ENCODE results near the gene NLGN1. TPM values are rescaled to one million over a fixed set of nuclear protein-coding genes. Genes with fewer than 3 reads are reported as not detected.
"Not testable (repeated sequence)": the region's sequence is repeated elsewhere in the genome, so short reads cannot be mapped to it uniquely, and the experiment has no call there.

Gene NLGN1
- polyA plus RNA-seq, 2 of the 4 experiments (the other 2 are of a cell fraction): not detected

DNA sequence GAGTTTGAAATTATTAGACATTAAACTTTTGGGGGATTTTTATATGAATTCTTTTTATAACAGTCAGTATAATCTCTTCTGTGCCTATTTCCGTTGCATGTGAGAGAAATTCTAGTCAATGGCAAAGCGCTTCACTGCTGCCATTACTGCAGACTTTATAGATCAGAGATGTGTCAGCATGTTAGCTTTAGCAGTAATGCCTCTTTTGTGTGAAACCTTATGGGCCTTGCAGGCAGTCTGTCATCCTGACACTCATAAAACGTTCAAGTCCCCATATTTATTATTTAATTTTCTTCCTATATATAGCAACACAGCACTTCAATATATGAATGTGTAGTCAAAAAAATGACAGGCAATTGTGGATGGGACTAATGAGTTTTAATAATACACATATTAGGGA is 191.0 kb downstream of the NLGN1 start:
- POLR2A ChIA-PET: no interaction called here
- Histone ChIP-seq H3K4me3 (no peak overlapping the region), H3K27ac (no peak overlapping the region), H3K4me2 (no peak overlapping the region), H3K4me1 (no peaks in the 10 kb centered on the region), H3K9me3 (no peaks in the 10 kb centered on the region)
- FAIRE-seq (no peak), ATAC-seq (no peak), DNase-seq (ENCODE audit: low read depth in 1 of 2, low spot score in 1 of 2) (no peak)
- TF ChIP-seq, protein P1, sequence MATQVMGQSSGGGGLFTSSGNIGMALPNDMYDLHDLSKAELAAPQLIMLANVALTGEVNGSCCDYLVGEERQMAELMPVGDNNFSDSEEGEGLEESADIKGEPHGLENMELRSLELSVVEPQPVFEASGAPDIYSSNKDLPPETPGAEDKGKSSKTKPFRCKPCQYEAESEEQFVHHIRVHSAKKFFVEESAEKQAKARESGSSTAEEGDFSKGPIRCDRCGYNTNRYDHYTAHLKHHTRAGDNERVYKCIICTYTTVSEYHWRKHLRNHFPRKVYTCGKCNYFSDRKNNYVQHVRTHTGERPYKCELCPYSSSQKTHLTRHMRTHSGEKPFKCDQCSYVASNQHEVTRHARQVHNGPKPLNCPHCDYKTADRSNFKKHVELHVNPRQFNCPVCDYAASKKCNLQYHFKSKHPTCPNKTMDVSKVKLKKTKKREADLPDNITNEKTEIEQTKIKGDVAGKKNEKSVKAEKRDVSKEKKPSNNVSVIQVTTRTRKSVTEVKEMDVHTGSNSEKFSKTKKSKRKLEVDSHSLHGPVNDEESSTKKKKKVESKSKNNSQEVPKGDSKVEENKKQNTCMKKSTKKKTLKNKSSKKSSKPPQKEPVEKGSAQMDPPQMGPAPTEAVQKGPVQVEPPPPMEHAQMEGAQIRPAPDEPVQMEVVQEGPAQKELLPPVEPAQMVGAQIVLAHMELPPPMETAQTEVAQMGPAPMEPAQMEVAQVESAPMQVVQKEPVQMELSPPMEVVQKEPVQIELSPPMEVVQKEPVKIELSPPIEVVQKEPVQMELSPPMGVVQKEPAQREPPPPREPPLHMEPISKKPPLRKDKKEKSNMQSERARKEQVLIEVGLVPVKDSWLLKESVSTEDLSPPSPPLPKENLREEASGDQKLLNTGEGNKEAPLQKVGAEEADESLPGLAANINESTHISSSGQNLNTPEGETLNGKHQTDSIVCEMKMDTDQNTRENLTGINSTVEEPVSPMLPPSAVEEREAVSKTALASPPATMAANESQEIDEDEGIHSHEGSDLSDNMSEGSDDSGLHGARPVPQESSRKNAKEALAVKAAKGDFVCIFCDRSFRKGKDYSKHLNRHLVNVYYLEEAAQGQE (IDR thresholded peaks at IDR 0.05): no peak
- TF ChIP-seq CBX8 (IDR thresholded peaks at IDR 0.05): no peak
- no peak for TF ChIP-seq ZFP36 (IDR thresholded peaks at IDR 0.05; ENCODE audit: borderline replicate concordance, partially characterized antibody)
- TF ChIP-seq, protein P2, sequence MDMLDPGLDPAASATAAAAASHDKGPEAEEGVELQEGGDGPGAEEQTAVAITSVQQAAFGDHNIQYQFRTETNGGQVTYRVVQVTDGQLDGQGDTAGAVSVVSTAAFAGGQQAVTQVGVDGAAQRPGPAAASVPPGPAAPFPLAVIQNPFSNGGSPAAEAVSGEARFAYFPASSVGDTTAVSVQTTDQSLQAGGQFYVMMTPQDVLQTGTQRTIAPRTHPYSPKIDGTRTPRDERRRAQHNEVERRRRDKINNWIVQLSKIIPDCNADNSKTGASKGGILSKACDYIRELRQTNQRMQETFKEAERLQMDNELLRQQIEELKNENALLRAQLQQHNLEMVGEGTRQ (IDR thresholded peaks at IDR 0.05): no peak
- TF ChIP-seq JUN (IDR thresholded peaks at IDR 0.05): no peak
- no peak for TF ChIP-seq GATA3 (IDR thresholded peaks at IDR 0.05; ENCODE audit: borderline replicate concordance)
- CTCF ChIA-PET: no interaction called here
- 14% methylated on average over 3 of the region's 3 CpGs for WGBS (ENCODE audit: missing lambda C conversion rate)

DNA sequence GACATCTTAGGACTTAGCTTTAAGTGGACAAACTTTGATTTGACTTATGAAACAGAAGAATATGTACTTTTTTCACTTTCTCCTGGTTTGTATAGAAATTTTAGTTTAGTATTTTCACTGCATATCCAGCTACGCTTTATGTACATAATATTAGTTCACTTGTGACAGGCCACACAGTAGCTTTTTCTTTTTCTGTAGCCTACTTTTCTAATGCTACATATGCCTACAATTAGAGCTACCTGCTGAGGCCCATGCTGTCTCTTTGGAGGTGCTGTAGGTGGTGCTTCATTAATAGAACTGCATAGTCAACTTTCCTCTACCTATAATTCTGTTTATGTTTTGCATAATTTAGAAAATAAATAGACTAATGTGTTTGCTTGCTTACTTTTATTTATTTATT is 191.6 kb downstream of the NLGN1 start:
- CTCF ChIA-PET: no interaction called here
- Histone ChIP-seq H3K9me3 (no peaks in the 10 kb centered on the region), H3K4me3 (no peak overlapping the region), H3K4me1 (no peaks in the 10 kb centered on the region), H3K27ac (no peak overlapping the region), H3K4me2 (no peak overlapping the region)
- TF ChIP-seq FOXS1 (CRISPR knock-in tag; IDR thresholded peaks at IDR 0.05) (no peak), HOXB13 (CRISPR knock-in tag; IDR thresholded peaks at IDR 0.05; ENCODE audit: low read depth) (no peak), EP300 (IDR thresholded peaks at IDR 0.05) (no peak), CHD4 (IDR thresholded peaks at IDR 0.05; ENCODE audit: borderline replicate concordance) (no peak), FOSB (CRISPR knock-in tag; IDR thresholded peaks at IDR 0.05) (no peak), GATA3 (IDR thresholded peaks at IDR 0.05; ENCODE audit: borderline replicate concordance) (no peak), ZSCAN20 (CRISPR knock-in tag; IDR thresholded peaks at IDR 0.05) (no peak), EHF (CRISPR knock-in tag; IDR thresholded peaks at IDR 0.05) (no peak)
- TF ChIP-seq, protein P3, sequence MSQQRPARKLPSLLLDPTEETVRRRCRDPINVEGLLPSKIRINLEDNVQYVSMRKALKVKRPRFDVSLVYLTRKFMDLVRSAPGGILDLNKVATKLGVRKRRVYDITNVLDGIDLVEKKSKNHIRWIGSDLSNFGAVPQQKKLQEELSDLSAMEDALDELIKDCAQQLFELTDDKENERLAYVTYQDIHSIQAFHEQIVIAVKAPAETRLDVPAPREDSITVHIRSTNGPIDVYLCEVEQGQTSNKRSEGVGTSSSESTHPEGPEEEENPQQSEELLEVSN (IDR thresholded peaks at IDR 0.05; ENCODE audit: borderline replicate concordance, low read depth): no peak
- 38% methylated on average over 1 of the region's 1 CpG for WGBS (ENCODE audit: missing lambda C conversion rate)
- POLR2A ChIA-PET: no interaction called here
- FAIRE-seq: no peak
- DNase-seq (ENCODE audit: low read depth in 1 of 2, low spot score in 1 of 2): no peak
- ATAC-seq: no peak

DNA sequence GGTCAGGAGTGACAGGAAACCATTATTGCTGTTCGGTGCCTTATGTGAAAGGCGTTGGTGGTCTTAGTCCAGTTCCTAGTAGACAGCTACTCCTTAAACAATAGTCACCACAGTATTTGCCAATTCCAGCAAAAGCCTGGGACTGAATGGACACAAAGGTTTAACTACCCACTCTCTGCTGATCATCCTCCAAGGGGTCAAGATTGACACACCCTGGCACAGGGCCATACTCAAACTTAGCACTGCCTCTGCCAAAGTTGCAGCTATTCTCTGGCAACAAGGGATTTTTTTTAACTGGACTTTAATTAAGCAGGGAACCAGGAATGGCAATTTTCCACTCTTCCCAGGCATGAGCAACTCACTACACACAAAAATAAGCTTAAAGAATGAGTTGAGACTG is 193.9 kb downstream of the NLGN1 start:
- ATAC-seq (no peak), DNase-seq (ENCODE audit: low read depth in 1 of 2, low spot score in 1 of 2) (no peak), FAIRE-seq (no peak)
- Histone ChIP-seq H3K4me3 (no peak overlapping the region), H3K4me1 (no peaks in the 10 kb centered on the region), H3K4me2 (no peak overlapping the region), H3K9me3 (no peaks in the 10 kb centered on the region), H3K27ac (no peak overlapping the region)
- WGBS (ENCODE audit: missing lambda C conversion rate): 13% methylated on average over 2 of the region's 2 CpGs
- CTCF ChIA-PET: no interaction called here
- TF ChIP-seq NPAS2 (CRISPR knock-in tag; IDR thresholded peaks at IDR 0.05; ENCODE audit: borderline replicate concordance) (no peak), JUN (IDR thresholded peaks at IDR 0.05) (no peak), ESRRA (IDR thresholded peaks at IDR 0.05; ENCODE audit: borderline replicate concordance, low read length) (no peak), NR3C1 (IDR thresholded peaks at IDR 0.05) (no peak)
- TF ChIP-seq, protein P4, sequence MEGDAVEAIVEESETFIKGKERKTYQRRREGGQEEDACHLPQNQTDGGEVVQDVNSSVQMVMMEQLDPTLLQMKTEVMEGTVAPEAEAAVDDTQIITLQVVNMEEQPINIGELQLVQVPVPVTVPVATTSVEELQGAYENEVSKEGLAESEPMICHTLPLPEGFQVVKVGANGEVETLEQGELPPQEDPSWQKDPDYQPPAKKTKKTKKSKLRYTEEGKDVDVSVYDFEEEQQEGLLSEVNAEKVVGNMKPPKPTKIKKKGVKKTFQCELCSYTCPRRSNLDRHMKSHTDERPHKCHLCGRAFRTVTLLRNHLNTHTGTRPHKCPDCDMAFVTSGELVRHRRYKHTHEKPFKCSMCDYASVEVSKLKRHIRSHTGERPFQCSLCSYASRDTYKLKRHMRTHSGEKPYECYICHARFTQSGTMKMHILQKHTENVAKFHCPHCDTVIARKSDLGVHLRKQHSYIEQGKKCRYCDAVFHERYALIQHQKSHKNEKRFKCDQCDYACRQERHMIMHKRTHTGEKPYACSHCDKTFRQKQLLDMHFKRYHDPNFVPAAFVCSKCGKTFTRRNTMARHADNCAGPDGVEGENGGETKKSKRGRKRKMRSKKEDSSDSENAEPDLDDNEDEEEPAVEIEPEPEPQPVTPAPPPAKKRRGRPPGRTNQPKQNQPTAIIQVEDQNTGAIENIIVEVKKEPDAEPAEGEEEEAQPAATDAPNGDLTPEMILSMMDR (IDR thresholded peaks at IDR 0.05): no peak
- TF ChIP-seq, protein P1 (IDR thresholded peaks at IDR 0.05): no peak
- POLR2A ChIA-PET: no interaction called here

DNA sequence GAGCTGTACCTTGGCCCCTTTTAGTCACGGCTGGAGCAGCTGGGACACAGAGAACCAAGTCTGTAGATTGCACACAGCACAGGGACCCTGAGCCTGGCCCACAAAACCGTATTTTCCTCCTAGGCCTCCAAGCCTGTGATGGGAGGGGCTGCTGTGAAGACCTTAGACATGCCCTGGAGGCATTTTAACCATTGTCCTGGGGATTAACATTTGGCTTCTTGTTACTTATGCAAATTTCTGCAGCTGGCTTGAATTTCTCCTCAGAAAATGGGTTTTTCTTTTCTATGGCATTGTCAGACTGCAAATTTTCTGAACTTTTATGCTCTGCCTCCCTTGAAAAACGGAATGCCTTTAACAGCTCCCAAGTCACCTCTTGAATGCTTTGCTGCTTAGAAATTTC is 197.3 kb downstream of the NLGN1 start:
- H3K4me3 ChIP-seq; FAIRE-seq; H3K9me3 ChIP-seq; CTCF ChIA-PET; ATAC-seq; H3K27ac ChIP-seq; H3K4me1 ChIP-seq; POLR2A ChIA-PET; DNase-seq (ENCODE audit: low read depth in 1 of 2, low spot score in 1 of 2); H3K4me2 ChIP-seq: not testable (repeated sequence)
- 0% methylated on average over 3 of the region's 3 CpGs for WGBS (ENCODE audit: missing lambda C conversion rate)
